NT2/D1 (cell line): ENCODE data around the gene GRB7.

Experiments
- YY1 ChIP-seq: IDR thresholded peaks from 2 replicates; pipeline ENCODE4 v1.6.1; 2011; ENCODE audit not compliant: insufficient read length, insufficient read depth
- ZNF274 ChIP-seq: IDR thresholded peaks from 2 replicates; pipeline ENCODE4 v1.6.1; 2011; ENCODE audit warnings: mild to moderate bottlenecking, low read depth, low read length

DNA sequence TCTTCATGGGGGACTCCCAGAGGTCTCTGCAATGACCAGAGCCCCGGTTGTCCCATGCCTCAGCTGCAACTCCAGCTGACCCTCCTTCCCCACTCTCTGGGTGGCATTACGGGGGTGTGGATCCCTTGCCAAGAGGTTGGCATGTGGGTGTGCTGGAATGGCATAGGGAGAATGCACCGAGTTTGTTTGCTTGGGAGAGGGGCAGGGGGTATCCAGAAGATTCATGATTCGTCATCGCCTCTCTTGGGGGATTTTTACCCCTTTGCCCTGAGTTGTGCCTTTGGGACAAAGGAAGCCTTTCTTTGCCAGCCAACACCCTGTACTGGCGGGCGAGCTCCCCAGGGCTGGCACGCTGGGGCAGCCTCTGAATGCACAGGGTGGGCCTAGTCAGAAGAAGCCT lies 31.4 kb upstream of the GRB7 start:
- TF ChIP-seq YY1 (no peak), ZNF274 (no peak)
